ENCODE results near the gene RTTN. TPM values are rescaled to one million over a fixed set of nuclear protein-coding genes. Genes with fewer than 3 reads are reported as not detected.
A peak's percentile ranks its signal among the peaks of the same experiment; 100 is the strongest.

RTTN gene
- total RNA-seq, 8 experiments from 2014 or later = 6.2 to 43.6 (median 13.7) TPM

- Histone ChIP-seq H3K4me1 (replicated peaks in 1 of 2) (no peaks in the 10 kb centered on the region), H3K4me3 (no peak overlapping the region), H3K27ac (no peak overlapping the region)
- in situ Hi-C loops (cut with MboI; ENCODE audit: low pct_unique_long_range_greater_than_20kb in 2 of 9, low sequenced_read_pairs in 9 of 9, unreplicated experiment in 9 of 9) = no loop called here
- no peak for ATAC-seq (replicated peaks in 6 of 8)
- 33 to 86% (median 67%) methylated on average over 1 of the region's 1 CpG; no CpG with 5 or more reads in 3 of the 10 experiments for WGBS, 10 experiments
Observed at GRCh38 chr18:70232261-70232660, 26.8 kb upstream of the RTTN start.

- WGBS, 10 experiments = 50 to 100% (median 91%) methylated on average over 1 to 5 of the region's 5 CpGs; no CpG with 5 or more reads in 3 of the 10 experiments
- no peak for ATAC-seq (replicated peaks in 6 of 8)
- in situ Hi-C loops (cut with MboI; ENCODE audit: low pct_unique_long_range_greater_than_20kb in 2 of 9, low sequenced_read_pairs in 9 of 9, unreplicated experiment in 9 of 9) = no loop called here
- Histone ChIP-seq H3K27ac (no peak overlapping the region), H3K4me1 (replicated peaks in 1 of 2) (no peaks in the 10 kb centered on the region), H3K4me3 (no peak overlapping the region)
Observed at GRCh38 chr18:70229639-70230038, 24.2 kb upstream of the RTTN start.

- in situ Hi-C loops (cut with MboI; ENCODE audit: low pct_unique_long_range_greater_than_20kb in 2 of 9, low sequenced_read_pairs in 9 of 9, unreplicated experiment in 9 of 9) = no loop called here
- H3K4me1 ChIP-seq (replicated peaks in 1 of 2) = no peaks in the 10 kb centered on the region
- ATAC-seq (replicated peaks in 6 of 8) = peak in 2 of 8 experiments; percentile 39 to 58
- no peak overlapping the region for H3K4me3 ChIP-seq
- H3K27ac ChIP-seq = no peak overlapping the region
- 6 to 75% (median 42%) methylated on average over 1 to 2 of the region's 2 CpGs; no CpG with 5 or more reads in 1 of the 10 experiments for WGBS, 10 experiments
Observed at GRCh38 chr18:70228536-70228935, 23.0 kb upstream of the RTTN start.

GRCh38 chr18:70227438-70227837 is 22.0 kb upstream of the RTTN start:
- Histone ChIP-seq H3K4me1 (replicated peaks in 1 of 2) (no peaks in the 10 kb centered on the region), H3K4me3 (no peak overlapping the region), H3K27ac (no peak overlapping the region)
- WGBS, 10 experiments = 28 to 83% (median 50%) methylated on average over 1 to 3 of the region's 3 CpGs; no CpG with 5 or more reads in 3 of the 10 experiments
- ATAC-seq (replicated peaks in 6 of 8) = no peak
- in situ Hi-C loops (cut with MboI; ENCODE audit: low pct_unique_long_range_greater_than_20kb in 2 of 9, low sequenced_read_pairs in 9 of 9, unreplicated experiment in 9 of 9) = no loop called here

- Histone ChIP-seq H3K4me1 (replicated peaks in 1 of 2) (no peaks in the 10 kb centered on the region), H3K4me3 (no peak overlapping the region), H3K27ac (no peak overlapping the region)
- 28 to 96% (median 86%) methylated on average over 1 to 6 of the region's 6 CpGs; no CpG with 5 or more reads in 2 of the 10 experiments for WGBS, 10 experiments
- ATAC-seq (replicated peaks in 6 of 8) = no peak
- in situ Hi-C loops (cut with MboI; ENCODE audit: low pct_unique_long_range_greater_than_20kb in 2 of 9, low sequenced_read_pairs in 9 of 9, unreplicated experiment in 9 of 9) = loop anchor here in 1 of 9 experiments (25.0 kb wide), 1 partner anchor 215 kb away; no protein-coding TSS in a partner anchor
Observed at GRCh38 chr18:70221915-70222278, 16.4 kb upstream of the RTTN start.

GRCh38 chr18:70221156-70221914 is 15.8 kb upstream of the RTTN start:
- 20 to 62% (median 48%) methylated on average over 2 to 10 of the region's 12 CpGs; no CpG with 5 or more reads in 1 of the 10 experiments for WGBS, 10 experiments
- no peak overlapping the region for H3K27ac ChIP-seq
- in situ Hi-C loops (cut with MboI; ENCODE audit: low pct_unique_long_range_greater_than_20kb in 2 of 9, low sequenced_read_pairs in 9 of 9, unreplicated experiment in 9 of 9) = loop anchor here in 1 of 9 experiments (25.0 kb wide), 1 partner anchor 216 kb away; no protein-coding TSS in a partner anchor
- H3K4me3 ChIP-seq = no peak overlapping the region
- ATAC-seq (replicated peaks in 6 of 8) = no peak
- no peaks in the 10 kb centered on the region for H3K4me1 ChIP-seq (replicated peaks in 1 of 2)

- H3K4me3 ChIP-seq = no peak overlapping the region
- H3K4me1 ChIP-seq (replicated peaks in 1 of 2) = no peaks in the 10 kb centered on the region
- in situ Hi-C loops (cut with MboI; ENCODE audit: low pct_unique_long_range_greater_than_20kb in 2 of 9, low sequenced_read_pairs in 9 of 9, unreplicated experiment in 9 of 9) = loop anchor here in 1 of 9 experiments (25.0 kb wide), 1 partner anchor 217 kb away; no protein-coding TSS in a partner anchor
- no peak overlapping the region for H3K27ac ChIP-seq
- ATAC-seq (replicated peaks in 6 of 8) = no peak
- WGBS, 10 experiments = 74 to 100% (median 91%) methylated on average over 2 to 5 of the region's 5 CpGs; no CpG with 5 or more reads in 1 of the 10 experiments
Observed at GRCh38 chr18:70220628-70221027, 15.1 kb upstream of the RTTN start.

GRCh38 chr18:70219688-70220087 is 14.2 kb upstream of the RTTN start:
- no peak for ATAC-seq (replicated peaks in 6 of 8)
- Histone ChIP-seq H3K4me3 (no peak overlapping the region), H3K27ac (no peak overlapping the region), H3K4me1 (replicated peaks in 1 of 2) (no peaks in the 10 kb centered on the region)
- in situ Hi-C loops (cut with MboI; ENCODE audit: low pct_unique_long_range_greater_than_20kb in 2 of 9, low sequenced_read_pairs in 9 of 9, unreplicated experiment in 9 of 9) = loop anchor here in 1 of 9 experiments (25.0 kb wide), 1 partner anchor 218 kb away; no protein-coding TSS in a partner anchor
- 17 to 100% (median 89%) methylated on average over 1 to 4 of the region's 4 CpGs for WGBS, 10 experiments

GRCh38 chr18:70216788-70217187 is 11.3 kb upstream of the RTTN start:
- 30 to 100% (median 95%) methylated on average over 1 to 2 of the region's 2 CpGs; no CpG with 5 or more reads in 1 of the 10 experiments for WGBS, 10 experiments
- in situ Hi-C loops (cut with MboI; ENCODE audit: low pct_unique_long_range_greater_than_20kb in 2 of 9, low sequenced_read_pairs in 9 of 9, unreplicated experiment in 9 of 9) = loop anchor here in 1 of 9 experiments (25.0 kb wide), 1 partner anchor 221 kb away; no protein-coding TSS in a partner anchor
- Histone ChIP-seq H3K27ac (no peak overlapping the region), H3K4me1 (replicated peaks in 1 of 2) (no peaks in the 10 kb centered on the region), H3K4me3 (no peak overlapping the region)
- ATAC-seq (replicated peaks in 6 of 8) = no peak

GRCh38 chr18:70207181-70207580 is 1.7 kb upstream of the RTTN start:
- H3K27ac ChIP-seq = no peak overlapping the region
- H3K4me3 ChIP-seq = no peak overlapping the region
- 73 to 100% (median 87%) methylated on average over 1 to 4 of the region's 4 CpGs; no CpG with 5 or more reads in 1 of the 10 experiments for WGBS, 10 experiments
- ATAC-seq (replicated peaks in 6 of 8) = no peak
- in situ Hi-C loops (cut with MboI; ENCODE audit: low pct_unique_long_range_greater_than_20kb in 2 of 9, low sequenced_read_pairs in 9 of 9, unreplicated experiment in 9 of 9) = loop anchor here in 2 of 9 experiments (10.0 to 25.0 kb wide), 2 partner anchors 228 to 230 kb away; no protein-coding TSS in a partner anchor
- peaks cover 6 to 9% of the 10 kb centered on the region in 2 donors for H3K4me1 ChIP-seq (replicated peaks in 1 of 2)

GRCh38 chr18:70200286-70200685 is 5.2 kb downstream of the RTTN start:
- no peak overlapping the region for H3K27ac ChIP-seq
- H3K4me1 ChIP-seq (replicated peaks in 1 of 2) = peaks cover 4 to 6% of the 10 kb centered on the region in 2 donors
- no peak overlapping the region for H3K4me3 ChIP-seq
- in situ Hi-C loops (cut with MboI; ENCODE audit: low pct_unique_long_range_greater_than_20kb in 2 of 9, low sequenced_read_pairs in 9 of 9, unreplicated experiment in 9 of 9) = loop anchor here in 2 of 9 experiments (10.0 to 25.0 kb wide), 2 partner anchors 235 to 237 kb away; no protein-coding TSS in a partner anchor
- WGBS, 10 experiments = 0 to 86% (median 14%) methylated on average over 1 of the region's 1 CpG; no CpG with 5 or more reads in 4 of the 10 experiments
- ATAC-seq (replicated peaks in 6 of 8) = no peak

GRCh38 chr18:70197844-70198243 is 7.6 kb downstream of the RTTN start:
- H3K4me3 ChIP-seq = no peak overlapping the region
- H3K4me1 ChIP-seq (replicated peaks in 1 of 2) = no peaks in the 10 kb centered on the region
- no peak for ATAC-seq (replicated peaks in 6 of 8)
- H3K27ac ChIP-seq = no peak overlapping the region
- in situ Hi-C loops (cut with MboI; ENCODE audit: low pct_unique_long_range_greater_than_20kb in 2 of 9, low sequenced_read_pairs in 9 of 9, unreplicated experiment in 9 of 9) = loop anchor here in 8 of 9 experiments (10.0 to 25.0 kb wide), 3 partner anchors 237 to 257 kb away; no protein-coding TSS in a partner anchor
- WGBS, 10 experiments = 20 to 90% (median 80%) methylated on average over 1 to 3 of the region's 3 CpGs; no CpG with 5 or more reads in 3 of the 10 experiments

GRCh38 chr18:70197026-70197425 is 8.5 kb downstream of the RTTN start:
- WGBS, 10 experiments = 73 to 100% (median 94%) methylated on average over 2 to 6 of the region's 6 CpGs; no CpG with 5 or more reads in 3 of the 10 experiments
- no peak for ATAC-seq (replicated peaks in 6 of 8)
- in situ Hi-C loops (cut with MboI; ENCODE audit: low pct_unique_long_range_greater_than_20kb in 2 of 9, low sequenced_read_pairs in 9 of 9, unreplicated experiment in 9 of 9) = loop anchor here in 8 of 9 experiments (10.0 to 25.0 kb wide), 3 partner anchors 238 to 258 kb away; no protein-coding TSS in a partner anchor
- no peak overlapping the region for H3K27ac ChIP-seq
- H3K4me1 ChIP-seq (replicated peaks in 1 of 2) = no peaks in the 10 kb centered on the region
- H3K4me3 ChIP-seq = no peak overlapping the region
